HG02970 (cell line): ENCODE data around the gene MEIS2.

Experiments
- ATAC-seq: cut with Tn5 transposase; IDR thresholded peaks from one replicate; pipeline ENCODE4 v1.9.1; 2021; ENCODE audit warnings: mild to moderate bottlenecking, moderate library complexity, moderate number of reproducible peaks; ENCODE audit not compliant: unreplicated experiment, low FRiP score

Gene MEIS2

DNA sequence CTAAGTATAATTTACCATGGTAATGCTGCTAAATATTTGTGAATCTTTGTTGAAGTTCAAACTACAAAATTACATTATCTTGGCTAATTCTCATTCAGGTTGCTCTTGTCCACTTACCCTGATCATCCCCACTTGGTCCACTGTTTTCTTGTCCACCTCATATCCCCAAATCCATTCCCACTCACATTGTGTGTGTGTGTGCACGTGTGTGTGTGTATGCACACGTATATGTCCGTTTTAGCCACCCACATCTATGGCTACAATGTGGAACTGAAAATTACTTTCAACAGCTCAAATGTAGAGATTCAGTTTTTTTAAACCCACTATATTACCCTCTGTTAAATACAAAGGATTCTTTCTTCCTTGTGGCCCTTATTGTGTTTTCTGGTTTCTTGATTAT, 15.2 kb upstream of the MEIS2 start:
- no peak for ATAC-seq

DNA sequence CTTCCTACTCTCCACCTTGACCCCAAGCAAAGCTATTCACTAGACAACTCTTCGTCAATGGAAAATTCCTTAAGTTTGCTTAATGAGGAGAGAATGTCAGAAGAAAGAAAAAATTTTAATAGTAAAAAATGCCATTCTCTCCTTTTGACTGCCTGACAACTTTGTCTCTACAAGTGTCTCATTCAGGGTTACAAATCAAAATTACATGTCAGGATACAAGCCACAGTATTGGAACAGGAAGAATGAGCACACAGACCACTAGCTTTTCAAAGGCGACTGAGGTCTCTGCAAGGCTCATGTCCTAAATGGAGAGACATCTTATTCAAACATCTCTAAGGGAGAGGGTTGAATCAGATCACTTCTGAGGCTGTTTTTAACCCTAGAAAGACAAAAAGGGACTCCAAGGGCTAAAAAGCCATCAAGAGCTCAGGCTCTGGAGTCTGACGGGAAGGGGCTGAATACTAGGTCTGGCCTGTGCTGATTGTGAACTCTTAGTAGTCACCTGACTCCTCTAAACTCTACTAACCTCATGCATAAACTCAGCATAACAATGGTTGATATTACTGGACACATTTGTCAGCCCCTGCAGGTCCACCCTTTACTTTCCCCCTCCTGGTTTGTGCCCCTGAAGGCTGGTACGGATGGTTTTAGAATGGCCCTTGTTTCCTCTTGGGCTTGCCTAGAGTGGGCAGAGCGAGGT, 12.8 kb upstream of the MEIS2 start:
- ATAC-seq = no peak

DNA sequence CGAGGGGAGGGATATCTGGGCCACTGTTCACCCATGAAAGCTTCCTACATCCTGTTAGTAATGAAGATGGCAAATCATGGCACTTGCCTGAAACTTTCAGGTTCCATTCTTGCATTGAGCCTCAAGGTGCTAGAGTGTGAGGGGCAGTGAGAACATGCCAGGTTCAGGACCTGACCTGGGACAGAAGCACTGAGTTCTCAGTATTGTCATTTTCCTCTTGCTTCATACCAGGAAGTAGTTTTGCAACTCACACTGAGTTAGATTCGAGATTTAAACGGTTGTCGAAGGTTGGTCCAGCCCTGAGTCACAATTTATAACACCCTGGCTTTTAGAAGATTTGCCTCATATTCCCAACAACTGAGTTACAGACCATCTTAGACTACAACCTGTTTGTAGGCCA, 11.8 kb upstream of the MEIS2 start:
- ATAC-seq = no peak

DNA sequence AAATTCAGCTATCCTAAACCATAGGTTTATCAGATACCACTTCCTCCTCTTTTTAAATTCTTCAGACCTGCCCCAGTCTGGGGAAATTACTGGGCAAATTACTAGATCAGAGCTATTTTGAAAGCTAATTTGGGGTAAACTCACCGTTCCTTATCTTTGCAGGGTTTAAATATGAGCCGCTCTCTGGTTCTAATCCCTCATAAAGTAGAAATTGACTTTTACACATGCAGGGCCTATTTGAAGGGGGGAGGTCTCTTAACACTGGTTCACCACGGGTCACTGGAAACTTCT, 11.0 kb upstream of the MEIS2 start:
- ATAC-seq = no peak

DNA sequence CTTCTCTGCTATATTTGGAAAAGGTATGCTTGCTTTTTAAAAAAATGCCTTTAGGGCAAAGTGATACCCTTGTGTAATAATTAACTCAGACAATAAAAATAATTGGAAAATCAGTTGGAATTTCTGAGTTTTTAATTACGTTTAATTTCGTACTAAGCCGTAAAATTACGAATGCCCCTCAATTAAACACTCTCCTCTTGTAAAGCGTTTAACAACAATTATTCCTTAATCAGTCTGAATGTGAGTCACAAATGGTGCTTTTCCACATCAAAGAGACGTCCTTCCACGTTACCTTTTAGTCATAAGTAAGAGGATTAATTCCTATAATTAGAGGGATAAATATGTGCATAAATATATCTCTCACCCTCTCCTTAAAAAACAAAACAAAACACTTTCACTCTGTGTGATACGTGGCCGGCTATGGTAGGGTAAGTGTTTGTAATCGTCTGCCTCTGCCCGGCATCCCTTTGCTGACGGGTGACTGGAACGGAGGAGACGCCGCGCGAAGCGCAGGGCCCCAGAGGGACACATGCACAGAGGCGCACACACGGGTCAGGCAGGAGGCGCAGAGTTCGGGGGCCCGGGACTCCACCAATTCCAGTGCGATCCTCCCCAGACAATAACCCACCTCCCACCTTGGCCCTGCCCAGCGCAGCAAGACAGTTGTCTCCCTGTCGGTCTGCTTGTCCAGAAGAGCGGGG, 9.7 kb upstream of the MEIS2 start:
- no peak for ATAC-seq

- no peak for ATAC-seq
These were observed 9.0 kb upstream of the MEIS2 start for GRCh38 chr15:37109168-37109871.

DNA sequence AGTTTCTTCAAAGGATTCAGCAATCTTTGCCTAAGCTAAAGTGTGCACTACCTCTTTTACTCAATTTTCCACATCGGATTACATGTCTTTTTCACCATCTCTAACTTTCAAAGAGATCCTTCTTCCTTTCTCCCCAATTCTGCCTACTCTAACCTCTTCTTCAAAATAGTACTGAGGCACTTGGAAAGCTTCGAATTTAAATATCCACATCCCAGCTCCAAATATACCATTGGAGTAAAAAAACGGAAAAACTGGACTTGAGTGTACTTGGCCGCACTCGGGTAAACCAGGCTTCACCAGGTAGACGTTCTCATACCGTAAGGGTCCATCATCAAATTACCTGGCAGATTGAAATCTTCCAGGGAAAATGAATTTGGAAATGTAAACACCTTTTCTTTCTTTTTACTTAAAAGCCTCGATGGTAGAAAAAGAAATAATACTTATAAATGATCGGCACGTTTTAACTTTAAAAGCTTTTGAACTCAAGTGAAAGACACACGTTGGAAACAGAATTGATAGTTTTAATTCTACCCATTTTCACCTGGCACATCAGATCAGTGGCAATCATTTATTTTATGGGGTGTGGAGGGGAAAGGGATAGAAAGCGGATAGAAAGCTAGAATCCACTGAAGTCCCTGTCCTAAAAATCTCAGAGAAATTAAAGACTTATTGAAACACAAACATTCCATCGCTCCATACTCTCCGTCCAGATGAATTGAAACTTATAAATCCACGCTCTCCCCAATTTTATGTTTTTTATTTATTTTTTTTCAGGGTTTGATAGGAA, 8.2 kb upstream of the MEIS2 start:
- no peak for ATAC-seq

DNA sequence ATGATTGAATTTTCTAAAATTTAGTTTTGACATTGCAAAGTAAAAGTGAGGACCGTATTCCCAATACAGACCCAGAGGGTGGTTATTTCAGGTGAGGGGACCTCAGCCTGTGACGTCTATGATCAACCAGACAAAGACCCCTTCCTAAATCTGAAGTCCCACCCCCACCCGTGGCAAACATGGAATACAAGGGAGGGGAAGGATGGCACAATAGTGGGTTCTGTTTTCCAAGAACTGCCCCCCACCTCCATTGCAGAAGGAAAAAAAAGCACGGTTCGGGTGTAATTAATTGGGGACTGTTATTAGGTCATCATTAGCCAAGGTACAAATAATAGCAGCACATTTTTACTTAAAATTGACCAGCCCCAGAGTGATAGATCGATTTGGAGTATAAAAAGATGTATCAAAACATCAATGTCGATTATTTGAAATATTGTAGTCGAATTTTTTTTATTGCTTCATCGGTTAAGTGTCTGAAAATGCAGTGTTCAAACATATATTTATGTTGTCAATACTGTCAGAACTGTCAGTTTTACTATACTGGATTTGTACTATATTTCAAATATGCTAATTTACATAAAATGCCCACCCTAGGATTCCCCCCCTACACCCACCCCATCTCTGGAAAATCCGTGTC, 7.5 kb upstream of the MEIS2 start:
- no peak for ATAC-seq

GRCh38 chr15:37107071-37107743, 6.9 kb upstream of the MEIS2 start:
- no peak for ATAC-seq

- no peak for ATAC-seq
These were observed 6.2 kb upstream of the MEIS2 start for GRCh38 chr15:37106490-37107001.

- ATAC-seq = no peak
These were observed 5.5 kb upstream of the MEIS2 start for GRCh38 chr15:37105889-37106288.

DNA sequence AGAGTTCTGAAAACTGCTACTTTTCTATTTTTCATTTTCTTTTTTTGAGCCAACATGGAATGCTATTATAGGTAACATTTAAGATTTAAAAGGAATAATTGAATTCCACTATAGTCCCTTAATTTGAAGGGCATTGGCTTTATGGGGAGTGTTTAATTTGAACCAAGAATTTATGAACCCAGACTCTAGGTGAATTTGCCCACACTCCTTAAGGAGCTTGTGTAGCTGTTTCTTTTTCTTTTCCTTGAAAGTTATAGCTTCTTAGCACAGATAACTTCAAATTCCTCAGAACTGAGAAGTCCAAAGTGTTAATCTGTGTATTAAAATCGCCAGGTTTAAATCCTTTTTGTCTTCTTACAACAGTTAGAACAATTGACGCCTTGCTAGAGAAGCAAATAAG, 4.7 kb upstream of the MEIS2 start:
- no peak for ATAC-seq

DNA sequence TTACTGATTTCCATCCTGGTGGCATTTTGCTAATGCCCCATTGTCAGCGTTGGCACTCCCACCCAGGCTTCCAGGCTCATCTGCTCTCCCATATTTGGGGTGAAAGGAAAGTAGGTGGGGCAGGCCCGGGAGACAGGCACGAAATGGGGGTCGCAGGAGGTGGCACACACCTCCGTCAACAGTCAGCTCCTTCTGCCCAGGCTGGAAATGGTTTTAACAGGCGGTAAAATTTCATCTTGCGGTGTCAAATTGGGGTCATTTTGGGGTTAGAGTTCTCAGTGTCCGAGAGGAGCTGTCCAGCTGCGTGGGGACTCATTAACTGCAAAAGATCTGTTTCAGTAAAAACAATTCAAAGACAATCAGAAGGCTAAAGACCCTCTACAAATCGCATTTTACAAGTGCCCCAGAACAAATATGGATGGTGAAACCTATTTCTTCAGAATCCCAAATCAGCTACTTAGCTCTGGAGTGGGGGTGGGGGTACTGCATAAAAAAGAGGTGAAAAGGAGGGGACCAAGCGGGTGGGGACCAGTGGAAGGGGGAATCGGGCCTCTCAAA, 4.2 kb upstream of the MEIS2 start:
- ATAC-seq = no peak

- ATAC-seq = no peak
These were observed 3.4 kb upstream of the MEIS2 start for GRCh38 chr15:37103475-37104423.

- no peak for ATAC-seq
These were observed 2.8 kb upstream of the MEIS2 start for GRCh38 chr15:37103163-37103435.

GRCh38 chr15:37102305-37103162, 2.2 kb upstream of the MEIS2 start:
- no peak for ATAC-seq

GRCh38 chr15:37101980-37102304, 1.6 kb upstream of the MEIS2 start:
- no peak for ATAC-seq

- peak; percentile 7 for ATAC-seq
These were observed 542 bp upstream of the MEIS2 start for GRCh38 chr15:37100966-37101215.
